A549 (cell line): ENCODE data around the gene PCNX1.

ENCODE experiments used
- BHLHE40 ChIP-seq: IDR thresholded peaks from 2 replicates; pipeline ENCODE4 v1.6.1; 2012; ENCODE audit warnings: low read depth, low read length, inconsistent platforms
- CEBPB ChIP-seq, 2 experiments: fragments of >200 bp in 1 of 2; sonication (Bioruptor Twin) in 1 of 2; formaldehyde crosslinking in 1 of 2; IDR thresholded peaks; 2 replicates each; pipeline ENCODE4 v1.6.1; 2012 to 2016
- CTCF ChIP-seq: fragments of >200 bp; sonication (Bioruptor Twin); formaldehyde crosslinking; IDR thresholded peaks from 3 replicates; pipeline ENCODE4 v1.5.1; 2016
- EP300 ChIP-seq, 2 experiments: fragments of >200 bp; sonication (Bioruptor Twin); formaldehyde crosslinking; IDR thresholded peaks; 2 replicates in 1 of 2; 3 replicates in 1 of 2; pipeline ENCODE4 v1.6.1; 2016 to 2017
- HMGXB4 ChIP-seq: fragments of 250-450 bp; sonication (Bioruptor Pico); IDR thresholded peaks from 2 replicates; pipeline ENCODE4 v1.5.0; 2021; ENCODE audit warnings: mild to moderate bottlenecking, moderate library complexity, borderline replicate concordance
- JUN ChIP-seq, 2 experiments: fragments of >200 bp; sonication (Bioruptor Twin); formaldehyde crosslinking; IDR thresholded peaks; 2 replicates in 1 of 2; 3 replicates in 1 of 2; pipeline ENCODE4 v1.6.1; 2016 to 2017
- MYC ChIP-seq: IDR thresholded peaks from 2 replicates; pipeline ENCODE4 v1.6.1; 2012; ENCODE audit warnings: mild to moderate bottlenecking, inconsistent platforms, low read length, improper control_type of control experiment, borderline replicate concordance
- POLR2AphosphoS2 ChIP-seq: conservative IDR thresholded peaks from 2 replicates; pipeline ENCODE4 v1.6.1; 2012; ENCODE audit warnings: low read length, improper control_type of control experiment, inconsistent platforms
- REST ChIP-seq: fragments of 200-600 bp; sonication (generic); IDR thresholded peaks from 2 replicates; pipeline ENCODE4 v1.6.1; 2016; ENCODE audit warnings: antibody characterized with exemption, mild to moderate bottlenecking, moderate library complexity
- RNF2 ChIP-seq: fragments of 200-600 bp; sonication (generic); IDR thresholded peaks from 2 replicates; pipeline ENCODE4 v1.6.1; 2016; ENCODE audit warnings: low read depth, mild to moderate bottlenecking, antibody characterized with exemption, moderate library complexity, borderline replicate concordance
- ZSCAN20 ChIP-seq: fragments of 250-450 bp; sonication (Bioruptor Pico); IDR thresholded peaks from 2 replicates; pipeline ENCODE4 v1.8.0; 2022; ENCODE audit warnings: mild to moderate bottlenecking, moderate library complexity

- TF ChIP-seq ZSCAN20 (CRISPR knock-in tag) (no peak), HMGXB4 (CRISPR knock-in tag) (no peak), MYC (no peak), POLR2AphosphoS2 (no peak), CEBPB (IDR thresholded peaks at IDR 0.05) (no peak), JUN (IDR thresholded peaks at IDR 0.05) (no peak), EP300 (IDR thresholded peaks at IDR 0.05) (no peak), CTCF (no peak), BHLHE40 (no peak), RNF2 (no peak), REST (no peak)
Measured at GRCh38 chr14:70873627-70874026, 33.6 kb upstream of the PCNX1 start.
